Breast epithelium (tissue), 4 donors: ENCODE measurements around the gene PAPOLG. TPM values are rescaled to one million over a fixed set of nuclear protein-coding genes. Genes with fewer than 3 reads are reported as not detected.

Experiments used
- DNase-seq, 2 donors: peaks; one replicate each; pipeline ENCODE4 v3.0.0-alpha.2; 2019; ENCODE audit warnings: low spot score in 2 of 2
- H3K27ac ChIP-seq, 2 donors: fragments of 200-600 bp; sonication (generic) in 1 of 2; one replicate each; pipeline ENCODE4 v1.5.1; 2016 to 2019; ENCODE audit warnings: mild to moderate bottlenecking in 1 of 2
- H3K27me3 ChIP-seq, 2 donors: fragments of 200-600 bp; sonication (generic) in 1 of 2; one replicate each; pipeline versions ENCODE4 v1.5.1 to v1.6.0; 2017 to 2019; ENCODE audit warnings: control low read depth in 1 of 2, mild to moderate bottlenecking in 1 of 2
- H3K36me3 ChIP-seq: fragments of 200-600 bp; one replicate; pipeline ENCODE4 v1.5.1; 2019
- H3K4me1 ChIP-seq, 2 donors: fragments of 200-600 bp; sonication (generic); one replicate each; pipeline ENCODE4 v1.5.1; 2016 to 2019; ENCODE audit warnings: control low read depth in 1 of 2
- H3K4me3 ChIP-seq, 3 donors: fragments of 200-600 bp; sonication (generic); 1 replicate in 2 of 3; 2 replicates in 1 of 3; pipeline ENCODE4 v1.5.1; 2016 to 2019; ENCODE audit warnings: mild to moderate bottlenecking in 3 of 3, moderate library complexity in 2 of 3
- H3K9me3 ChIP-seq, 2 donors: fragments of 200-600 bp; sonication (generic) in 1 of 2; one replicate each; pipeline ENCODE4 v1.5.1; 2016 to 2019; ENCODE audit warnings: control low read depth in 1 of 2
- POLR2A ChIP-seq: fragments of 450-650 bp; IDR thresholded peaks from one replicate; pipeline ENCODE4 v1.6.1; 2016; ENCODE audit warnings: antibody characterized with exemption, mild to moderate bottlenecking, moderate library complexity
- POLR2AphosphoS5 ChIP-seq, 3 donors: sonication (generic); formaldehyde crosslinking; IDR thresholded peaks; one replicate each; pipeline ENCODE4 v1.6.1; 2017; ENCODE audit warnings: antibody characterized with exemption in 3 of 3
- intact Hi-C: fragments of 100-400 bp; cut with DNase I; formaldehyde crosslinking; loops from one replicate; pipeline ENCODE4 v1.15.1; 2023; ENCODE audit warnings: low total_unique reads
- total RNA-seq, 3 donors: library from RNA; depleted of rRNA; stranded (reverse); fragments of >200 nt; gene quantifications; one replicate each; pipeline ENCODE4 v1.1.0, GENCODE V29; 2016
- TF ChIP-seq, protein P1 (sequence below), 3 donors: fragments of 450-650 bp; IDR thresholded peaks; one replicate each; pipeline ENCODE4 v1.5.1; 2016 to 2017; ENCODE audit warnings: antibody characterized with exemption in 3 of 3, mild to moderate bottlenecking in 3 of 3, moderate library complexity in 3 of 3

Gene PAPOLG
- total RNA-seq, 3 donors from 2014 or later, result 14.9 to 26.6 (median 17.0) TPM

GRCh38 chr2:60715561-60715960 is 40.5 kb upstream of the PAPOLG start:
- no peak overlapping the region for H3K4me3 ChIP-seq
- H3K9me3 ChIP-seq, result no peaks in the 10 kb centered on the region
- H3K36me3 ChIP-seq, result no peaks in the 10 kb centered on the region
- no peaks in the 10 kb centered on the region for H3K27me3 ChIP-seq
- intact Hi-C loops, result no loop called here
- TF ChIP-seq POLR2AphosphoS5 (IDR thresholded peaks at IDR 0.05), result no peak
- no peak for TF ChIP-seq POLR2A
- TF ChIP-seq, protein P1, sequence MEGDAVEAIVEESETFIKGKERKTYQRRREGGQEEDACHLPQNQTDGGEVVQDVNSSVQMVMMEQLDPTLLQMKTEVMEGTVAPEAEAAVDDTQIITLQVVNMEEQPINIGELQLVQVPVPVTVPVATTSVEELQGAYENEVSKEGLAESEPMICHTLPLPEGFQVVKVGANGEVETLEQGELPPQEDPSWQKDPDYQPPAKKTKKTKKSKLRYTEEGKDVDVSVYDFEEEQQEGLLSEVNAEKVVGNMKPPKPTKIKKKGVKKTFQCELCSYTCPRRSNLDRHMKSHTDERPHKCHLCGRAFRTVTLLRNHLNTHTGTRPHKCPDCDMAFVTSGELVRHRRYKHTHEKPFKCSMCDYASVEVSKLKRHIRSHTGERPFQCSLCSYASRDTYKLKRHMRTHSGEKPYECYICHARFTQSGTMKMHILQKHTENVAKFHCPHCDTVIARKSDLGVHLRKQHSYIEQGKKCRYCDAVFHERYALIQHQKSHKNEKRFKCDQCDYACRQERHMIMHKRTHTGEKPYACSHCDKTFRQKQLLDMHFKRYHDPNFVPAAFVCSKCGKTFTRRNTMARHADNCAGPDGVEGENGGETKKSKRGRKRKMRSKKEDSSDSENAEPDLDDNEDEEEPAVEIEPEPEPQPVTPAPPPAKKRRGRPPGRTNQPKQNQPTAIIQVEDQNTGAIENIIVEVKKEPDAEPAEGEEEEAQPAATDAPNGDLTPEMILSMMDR (IDR thresholded peaks at IDR 0.05), result no peak
- no peaks in the 10 kb centered on the region for H3K4me1 ChIP-seq
- DNase-seq, result no peak
- no peak overlapping the region for H3K27ac ChIP-seq

DNA sequence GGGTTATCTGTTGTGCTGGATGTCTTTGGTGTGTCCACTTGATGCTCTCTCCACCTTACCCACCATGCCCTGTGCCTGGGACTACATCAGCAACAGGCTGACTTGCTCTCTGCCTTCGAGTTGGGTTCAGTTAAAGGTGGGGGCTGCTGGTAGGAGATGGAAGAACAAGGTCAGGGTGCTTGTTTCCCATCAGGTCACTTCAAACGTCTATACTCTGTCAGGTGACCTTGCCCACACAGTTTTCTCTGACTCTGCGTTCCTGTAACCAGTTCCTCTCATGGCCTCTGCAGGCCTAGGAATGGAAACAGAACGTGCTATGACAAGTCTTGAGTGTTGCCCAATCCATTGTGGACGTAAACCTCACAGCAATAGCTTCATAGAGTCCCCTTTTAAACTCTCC is 38.4 kb upstream of the PAPOLG start:
- Histone ChIP-seq H3K4me1 (no peaks in the 10 kb centered on the region), H3K27me3 (no peaks in the 10 kb centered on the region), H3K4me3 (no peak overlapping the region), H3K27ac (peak overlapping the region in 1 of 2 donors; percentile 48), H3K9me3 (no peaks in the 10 kb centered on the region), H3K36me3 (no peaks in the 10 kb centered on the region)
- intact Hi-C loops, result no loop called here
- TF ChIP-seq POLR2AphosphoS5 (IDR thresholded peaks at IDR 0.05) (no peak), POLR2A (no peak)
- TF ChIP-seq, protein P1 (IDR thresholded peaks at IDR 0.05), result no peak
- DNase-seq, result peak in 1 of 2 donors; percentile 37

GRCh38 chr2:60719331-60719730 is 36.7 kb upstream of the PAPOLG start:
- Histone ChIP-seq H3K4me1 (no peaks in the 10 kb centered on the region), H3K4me3 (no peak overlapping the region), H3K27ac (no peak overlapping the region), H3K27me3 (no peaks in the 10 kb centered on the region), H3K9me3 (peaks cover 0 to 4% of the 10 kb centered on the region in 2 donors), H3K36me3 (no peaks in the 10 kb centered on the region)
- TF ChIP-seq, protein P1 (IDR thresholded peaks at IDR 0.05), result no peak
- TF ChIP-seq POLR2AphosphoS5 (IDR thresholded peaks at IDR 0.05) (no peak), POLR2A (no peak)
- intact Hi-C loops, result no loop called here
- DNase-seq, result no peak

DNA sequence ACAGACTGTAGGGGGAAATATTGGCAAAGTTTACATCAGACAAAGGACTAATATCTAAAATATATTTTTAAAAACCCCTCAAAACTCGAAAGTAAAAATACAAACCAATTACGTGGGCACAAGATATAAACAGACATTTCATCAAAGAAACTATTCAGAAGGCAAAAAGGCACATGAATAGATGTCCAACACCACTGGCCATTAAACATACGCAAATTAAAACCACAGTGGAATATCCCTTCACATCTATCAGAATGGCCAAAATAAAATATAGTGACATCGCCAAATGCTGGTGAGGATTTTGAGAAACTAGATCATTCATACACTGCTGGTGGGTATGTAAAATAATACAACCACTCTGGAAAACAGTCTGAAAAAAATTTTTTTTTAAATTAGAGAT is 30.6 kb upstream of the PAPOLG start:
- no peak for DNase-seq

DNA sequence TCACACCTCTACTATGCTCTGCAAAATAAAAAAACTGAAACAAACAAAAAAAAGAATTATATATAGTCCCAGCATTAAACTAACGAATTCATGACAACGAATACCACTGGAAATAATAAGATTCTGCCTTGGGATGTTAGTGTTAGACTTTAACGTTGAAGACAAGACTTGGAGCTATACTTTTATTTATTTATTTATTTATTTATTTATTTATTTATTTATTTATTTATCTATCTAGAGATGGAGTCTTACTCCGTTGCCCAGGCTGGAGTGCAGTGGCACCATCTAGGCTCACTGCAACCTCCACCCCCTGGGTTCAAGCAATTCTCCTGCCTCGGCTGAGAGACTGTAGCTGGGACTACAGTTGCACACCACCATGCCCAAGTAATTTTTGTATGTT is 27.2 kb upstream of the PAPOLG start:
- Histone ChIP-seq H3K36me3 (no peaks in the 10 kb centered on the region), H3K9me3 (peaks cover 0 to 13% of the 10 kb centered on the region in 2 donors), H3K4me3 (no peak overlapping the region), H3K27ac (no peak overlapping the region), H3K4me1 (no peaks in the 10 kb centered on the region), H3K27me3 (no peaks in the 10 kb centered on the region)
- DNase-seq, result no peak
- intact Hi-C loops, result no loop called here
- TF ChIP-seq, protein P1 (IDR thresholded peaks at IDR 0.05), result no peak
- TF ChIP-seq POLR2AphosphoS5 (IDR thresholded peaks at IDR 0.05) (no peak), POLR2A (no peak)

More for the DNA sequence above, 30.6 kb upstream of the PAPOLG start:
- intact Hi-C loops, result no loop called here
- Histone ChIP-seq H3K27ac (no peak overlapping the region), H3K4me1 (no peaks in the 10 kb centered on the region), H3K9me3 (peaks cover 0 to 13% of the 10 kb centered on the region in 2 donors), H3K36me3 (no peaks in the 10 kb centered on the region), H3K4me3 (no peak overlapping the region), H3K27me3 (no peaks in the 10 kb centered on the region)
- TF ChIP-seq, protein P1 (IDR thresholded peaks at IDR 0.05), result no peak
- TF ChIP-seq POLR2A, result no peak
- TF ChIP-seq POLR2AphosphoS5 (IDR thresholded peaks at IDR 0.05), result no peak
